GM18517 (cell line): ENCODE results near the gene NCEH1.
"Not testable (repeated sequence)": the region's sequence is repeated elsewhere in the genome, so short reads cannot be mapped to it uniquely, and the experiment has no call there.

ENCODE experiments used
- ATAC-seq: cut with Tn5 transposase; IDR thresholded peaks from one replicate; pipeline ENCODE4 v1.9.1; 2021; ENCODE audit warnings: mild to moderate bottlenecking, moderate library complexity; ENCODE audit not compliant: unreplicated experiment

The NCEH1 gene

GRCh38 chr3:172710664-172711453 is at the start of gene NCEH1:
Gene NCEH1 (minus strand): TSS chr3:172711067. CDS start chr3:172710984, 83 bp downstream.
- peak; percentile 99 for ATAC-seq

GRCh38 chr3:172760416-172760815 is 49.5 kb upstream of the NCEH1 start:
- ATAC-seq: not testable (repeated sequence)

- ATAC-seq: no peak
Measured at GRCh38 chr3:172753125-172753524, 42.3 kb upstream of the NCEH1 start.

- no peak for ATAC-seq
Measured at GRCh38 chr3:172752651-172753050, 41.8 kb upstream of the NCEH1 start.

- no peak for ATAC-seq
Measured at GRCh38 chr3:172751175-172751704, 40.4 kb upstream of the NCEH1 start.

- peak; percentile 98 for ATAC-seq
Measured at GRCh38 chr3:172750368-172751174, 39.7 kb upstream of the NCEH1 start, which contains the start of gene ECT2. Gene ECT2 (plus strand): TSS chr3:172750726. CDS start chr3:172754531, 3,805 bp downstream.

GRCh38 chr3:172750069-172750367 is 39.2 kb upstream of the NCEH1 start:
- ATAC-seq: no peak

- ATAC-seq: no peak
Measured at GRCh38 chr3:172749230-172749965, 38.5 kb upstream of the NCEH1 start.

GRCh38 chr3:172746475-172746874 is 35.6 kb upstream of the NCEH1 start:
- ATAC-seq: no peak

GRCh38 chr3:172739462-172739861 is 28.6 kb upstream of the NCEH1 start:
- no peak for ATAC-seq

GRCh38 chr3:172735014-172735413 is 24.1 kb upstream of the NCEH1 start:
- no peak for ATAC-seq

- no peak for ATAC-seq
Measured at GRCh38 chr3:172726380-172726779, 15.5 kb upstream of the NCEH1 start.

GRCh38 chr3:172722536-172723040 is 11.7 kb upstream of the NCEH1 start:
- ATAC-seq: not testable (repeated sequence)

- no peak for ATAC-seq
Measured at GRCh38 chr3:172717493-172718088, 6.7 kb upstream of the NCEH1 start.

- no peak for ATAC-seq
Measured at GRCh38 chr3:172716476-172716875, 5.6 kb upstream of the NCEH1 start.

- ATAC-seq: no peak
Measured at GRCh38 chr3:172713316-172713715, 2.4 kb upstream of the NCEH1 start.

GRCh38 chr3:172711454-172711795 is 558 bp upstream of the NCEH1 start:
- ATAC-seq: peak; percentile 28

GRCh38 chr3:172709774-172710663 is 848 bp downstream of the NCEH1 start:
- no peak for ATAC-seq

- no peak for ATAC-seq
Measured at GRCh38 chr3:172708921-172709773, 1.7 kb downstream of the NCEH1 start.
